HEK293T (cell line): ENCODE measurements around the gene ICOS.
"Not testable (repeated sequence)": the region's sequence is repeated elsewhere in the genome, so short reads cannot be mapped to it uniquely, and the experiment has no call there.

Source experiments
- ARNT ChIP-seq: fragments of 450-650 bp; IDR thresholded peaks from 2 replicates; pipeline ENCODE4 v1.6.1; 2017; ENCODE audit warnings: mild to moderate bottlenecking
- BHLHE40 ChIP-seq: fragments of 450-650 bp; IDR thresholded peaks from 2 replicates; pipeline ENCODE4 v1.6.1; 2016; ENCODE audit warnings: mild to moderate bottlenecking, moderate library complexity, borderline replicate concordance
- ELF4 ChIP-seq: fragments of 450-650 bp; IDR thresholded peaks from 2 replicates; pipeline ENCODE4 v1.6.1; 2017; ENCODE audit warnings: antibody characterized with exemption
- FOXA1 ChIP-seq: fragments of 450-650 bp; IDR thresholded peaks from 2 replicates; pipeline ENCODE4 v1.6.1; 2016; ENCODE audit warnings: mild to moderate bottlenecking
- FOXM1 ChIP-seq: fragments of 450-650 bp; IDR thresholded peaks from 2 replicates; pipeline ENCODE4 v1.6.1; 2017; ENCODE audit warnings: mild to moderate bottlenecking, borderline replicate concordance
- HDGF ChIP-seq: fragments of 450-650 bp; IDR thresholded peaks from 2 replicates; pipeline ENCODE4 v1.6.1; 2017; ENCODE audit warnings: antibody characterized with exemption, borderline replicate concordance
- L3MBTL2 ChIP-seq: fragments of 450-650 bp; conservative IDR thresholded peaks from 2 replicates; pipeline ENCODE4 v1.6.1; 2016; ENCODE audit warnings: mild to moderate bottlenecking
- LEF1 ChIP-seq: fragments of 450-650 bp; IDR thresholded peaks from 2 replicates; pipeline ENCODE4 v1.6.1; 2017; ENCODE audit warnings: mild to moderate bottlenecking, borderline replicate concordance
- SP1 ChIP-seq: fragments of 450-650 bp; IDR thresholded peaks from 2 replicates; pipeline ENCODE4 v1.6.1; 2017
- SUZ12 ChIP-seq: fragments of 450-650 bp; IDR thresholded peaks from 2 replicates; pipeline ENCODE4 v1.6.1; 2016; ENCODE audit warnings: mild to moderate bottlenecking
- TARDBP ChIP-seq: fragments of 450-650 bp; IDR thresholded peaks from 2 replicates; pipeline ENCODE4 v1.6.1; 2016
- ZNF384 ChIP-seq: fragments of 450-650 bp; IDR thresholded peaks from 2 replicates; pipeline ENCODE4 v1.6.1; 2016
- TF ChIP-seq, protein P1 (sequence below): fragments of 450-650 bp; IDR thresholded peaks from 2 replicates; pipeline ENCODE4 v1.6.1; 2016

DNA sequence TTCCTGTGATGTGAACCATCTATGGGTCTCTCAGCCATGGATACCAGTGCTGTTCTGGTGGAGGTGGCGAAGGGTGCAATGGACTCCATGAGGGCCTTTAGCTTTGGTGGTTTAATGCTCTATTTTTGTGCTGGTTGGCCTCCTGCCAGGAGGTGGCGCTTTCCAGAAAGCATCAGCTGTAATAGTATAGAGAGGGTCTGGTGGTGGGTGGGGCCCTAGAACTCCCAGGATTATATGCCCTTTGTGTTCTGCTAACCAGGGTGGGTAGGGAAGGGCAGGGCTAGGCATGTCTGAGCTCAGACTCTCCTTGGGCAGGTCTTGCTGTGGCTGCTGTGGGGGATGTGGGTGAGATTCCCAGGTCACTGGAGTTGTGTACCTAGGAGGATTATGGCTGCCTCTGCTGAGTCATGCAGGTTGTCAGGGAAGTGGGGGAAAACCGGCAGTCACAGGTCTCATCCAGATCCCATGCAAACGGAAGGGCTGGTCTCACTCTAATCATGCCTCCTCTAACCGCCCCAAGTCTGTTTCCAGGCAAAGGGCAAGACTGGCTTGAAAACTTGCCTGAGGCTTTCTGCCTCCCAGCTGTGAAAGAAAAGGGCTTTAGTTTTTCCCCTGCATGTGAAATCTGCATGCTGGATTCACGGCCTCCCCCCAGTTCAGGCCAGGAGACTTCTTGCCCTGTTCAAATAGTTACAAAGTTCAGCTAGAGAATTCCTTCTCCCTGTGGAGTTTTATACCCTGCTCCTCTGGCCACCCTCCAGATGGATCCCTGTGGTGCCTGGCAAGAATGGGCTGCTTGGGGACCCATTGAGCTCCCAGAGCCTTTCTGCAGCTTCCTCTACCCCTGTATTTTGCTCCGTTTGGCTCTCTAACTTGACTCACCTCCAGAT lies 7.2 kb downstream of the ICOS start:
- not testable (repeated sequence) for TF ChIP-seq ARNT, SP1, BHLHE40, ELF4, FOXA1, FOXM1, LEF1, L3MBTL2, SUZ12, ZNF384, HDGF, TARDBP
- TF ChIP-seq, protein P1, sequence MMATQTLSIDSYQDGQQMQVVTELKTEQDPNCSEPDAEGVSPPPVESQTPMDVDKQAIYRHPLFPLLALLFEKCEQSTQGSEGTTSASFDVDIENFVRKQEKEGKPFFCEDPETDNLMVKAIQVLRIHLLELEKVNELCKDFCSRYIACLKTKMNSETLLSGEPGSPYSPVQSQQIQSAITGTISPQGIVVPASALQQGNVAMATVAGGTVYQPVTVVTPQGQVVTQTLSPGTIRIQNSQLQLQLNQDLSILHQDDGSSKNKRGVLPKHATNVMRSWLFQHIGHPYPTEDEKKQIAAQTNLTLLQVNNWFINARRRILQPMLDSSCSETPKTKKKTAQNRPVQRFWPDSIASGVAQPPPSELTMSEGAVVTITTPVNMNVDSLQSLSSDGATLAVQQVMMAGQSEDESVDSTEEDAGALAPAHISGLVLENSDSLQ: not testable (repeated sequence)
